ENCODE data around the gene NLN.

- TF ChIP-seq CTCF (IDR thresholded peaks at IDR 0.05) = no peak
- TF ChIP-seq EZH2 (IDR thresholded peaks at IDR 0.05; ENCODE audit: borderline replicate concordance, insufficient read depth, low read depth, low read length, poor library complexity, severe bottlenecking) = no peak
Observed at GRCh38 chr5:65779643-65780042, 57.6 kb downstream of the NLN start.

Data from B cell (primary cell).